B cell (primary cell): Measurements from ENCODE around the gene PRKAG2. TPM values are rescaled to one million over a fixed set of nuclear protein-coding genes. Genes with fewer than 3 reads are reported as not detected.
A peak's percentile ranks its signal among the peaks of the same experiment; 100 is the strongest.

Experiments used
- ATAC-seq: fragments of 200-7000 bp; cut with Tn5 transposase; one replicate; pipeline ENCODE4 v1.10.0; 2021; ENCODE audit warnings: low read depth, mild to moderate bottlenecking, moderate number of reproducible peaks, moderate library complexity
- CTCF ChIA-PET: fragments of 350-600 bp; sonication (Branson Sonifier 250); formaldehyde crosslinking; loops from one replicate; lab custom pipeline; 2021; ENCODE audit warnings: antibody characterized with exemption, inconsistent platforms; lab: Charles Lee
- POLR2A ChIA-PET: fragments of 350-600 bp; sonication (Branson Sonifier 250); formaldehyde crosslinking; loops from one replicate; lab custom pipeline; 2021; ENCODE audit warnings: antibody characterized with exemption; lab: Charles Lee
- DNase-seq: peaks from one replicate; pipeline ENCODE4 v3.0.0; 2013
- H2AFZ ChIP-seq: 2 replicates; pipeline ENCODE4 v1.6.1; 2012; ENCODE audit warnings: mild to moderate bottlenecking, low read depth, low read length; ENCODE audit not compliant: insufficient read depth, poor library complexity, severe bottlenecking
- H3K27ac ChIP-seq, 2 donors: 1 replicate in 1 of 2; 2 replicates in 1 of 2; pipeline ENCODE4 v1.5.1; 2012 to 2013; ENCODE audit warnings: low read length in 2 of 2, mild to moderate bottlenecking in 2 of 2, moderate library complexity in 1 of 2
- H3K27me3 ChIP-seq, 4 experiments: fragments of 200-600 bp in 1 of 4; sonication (generic) in 1 of 4; replicated peaks in 1 of 4; 1 replicate in 2 of 4; 2 replicates in 2 of 4; pipeline versions ENCODE4 v1.6.1 to v1.7.0; 2013 to 2016; ENCODE audit warnings: low read length in 3 of 4, mild to moderate bottlenecking in 2 of 4, mixed read lengths in 1 of 4, moderate library complexity in 1 of 4; ENCODE audit not compliant: insufficient read depth in 4 of 4, control insufficient read depth in 3 of 4; ENCODE audit errors: control extremely low read depth in 1 of 4
- H3K36me3 ChIP-seq, 2 experiments: replicated peaks in 1 of 2; 1 replicate in 1 of 2; 2 replicates in 1 of 2; pipeline versions ENCODE4 v1.6.1 to v1.7.1; 2013; ENCODE audit warnings: low read length in 1 of 2; ENCODE audit not compliant: insufficient read depth in 2 of 2, control insufficient read depth in 1 of 2; ENCODE audit errors: control extremely low read depth in 1 of 2, extremely low read depth in 1 of 2
- H3K4me1 ChIP-seq, 2 donors: fragments of 200-600 bp in 1 of 2; sonication (generic) in 1 of 2; 1 replicate in 1 of 2; 2 replicates in 1 of 2; pipeline versions ENCODE4 v1.5.1 to v1.6.1; 2013 to 2017; ENCODE audit warnings: low read length in 2 of 2; ENCODE audit not compliant: control insufficient read depth in 2 of 2, insufficient read depth in 2 of 2
- H3K4me2 ChIP-seq: replicated peaks from 2 replicates; pipeline ENCODE3; 2012; ENCODE audit warnings: mild to moderate bottlenecking, low read depth, low read length; ENCODE audit not compliant: poor library complexity, severe bottlenecking
- H3K4me3 ChIP-seq, 5 experiments: fragments of 200-600 bp in 1 of 5; sonication (generic) in 1 of 5; 1 replicate in 3 of 5; 2 replicates in 2 of 5; pipeline versions ENCODE4 v1.5.1 to v1.7.0; 2011 to 2016; ENCODE audit warnings: low read length in 4 of 5, mild to moderate bottlenecking in 4 of 5, low read depth in 2 of 5, control low read depth in 1 of 5, moderate library complexity in 1 of 5; ENCODE audit not compliant: insufficient read depth in 1 of 5; ENCODE audit errors: control extremely low read depth in 1 of 5, extremely low read depth in 1 of 5
- H3K79me2 ChIP-seq: fragments of 200-600 bp; sonication (generic); one replicate; pipeline ENCODE4 v1.6.0; 2016; ENCODE audit warnings: low read length; ENCODE audit not compliant: control insufficient read depth, insufficient read depth
- H3K9ac ChIP-seq: fragments of 200-600 bp; sonication (generic); 2 replicates; pipeline ENCODE4 v1.6.1; 2017; ENCODE audit warnings: mild to moderate bottlenecking, low read length, moderate library complexity
- H3K9me3 ChIP-seq, 3 donors: one replicate each; pipeline versions ENCODE4 v1.6.1 to v1.7.1; 2013; ENCODE audit warnings: low read length in 2 of 3; ENCODE audit not compliant: control insufficient read depth in 2 of 3, insufficient read depth in 1 of 3; ENCODE audit errors: control extremely low read depth in 1 of 3
- H4K20me1 ChIP-seq: 2 replicates; pipeline ENCODE4 v1.6.0; 2012; ENCODE audit warnings: mild to moderate bottlenecking, low read length; ENCODE audit not compliant: insufficient read depth, control insufficient read depth, poor library complexity, severe bottlenecking
- H3K27ac Mint-ChIP-seq: one replicate; pipeline ENCODE4 v1.8.0; 2021; ENCODE audit warnings: mixed read lengths
- H3K27me3 Mint-ChIP-seq: one replicate; pipeline ENCODE4 v1.8.0; 2021; ENCODE audit warnings: mixed read lengths
- H3K4me1 Mint-ChIP-seq: one replicate; pipeline ENCODE4 v1.8.0; 2021; ENCODE audit warnings: mixed read lengths
- H3K4me3 Mint-ChIP-seq: one replicate; pipeline ENCODE4 v1.8.0; 2021; ENCODE audit warnings: mixed read lengths
- H3K9me3 Mint-ChIP-seq: one replicate; pipeline ENCODE4 v1.8.0; 2022; ENCODE audit warnings: mixed read lengths; ENCODE audit not compliant: insufficient read depth
- EZH2 ChIP-seq: IDR thresholded peaks from 2 replicates; pipeline ENCODE4 v1.6.1; 2012; ENCODE audit warnings: borderline replicate concordance, low read depth, mild to moderate bottlenecking, moderate library complexity, low read length; ENCODE audit not compliant: insufficient read depth, poor library complexity, severe bottlenecking
- WGBS: methylation state at CpG from one replicate; pipeline ENCODE4 v1.1.5; 2013; ENCODE audit warnings: missing lambda C conversion rate; ENCODE audit not compliant: insufficient coverage; 5-methylcytosine and 5-hydroxymethylcytosine counted together
- intact Hi-C: fragments of 100-400 bp; cut with micrococcal nuclease; formaldehyde crosslinking; loops from one replicate; pipeline ENCODE4 v1.10.0; 2022
- polyA plus RNA-seq: library from polyadenylated mRNA; depleted of rRNA; stranded (reverse); fragments of >200 nt; gene quantifications from 2 replicates; pipeline ENCODE4 v1.2.3, GENCODE V29; 2012
- total RNA-seq, 2 donors: library from RNA; stranded (reverse); fragments of 120-200 nt in 1 of 2; gene quantifications; 1 replicate in 1 of 2; 2 replicates in 1 of 2; pipeline versions ENCODE4 v1.2.3 to v1.2.4, GENCODE V29; 2013 to 2022
- TF ChIP-seq, protein P1 (sequence below): fragments of 200-600 bp; IDR thresholded peaks from one replicate; pipeline ENCODE4 v1.8.0; 2022; ENCODE audit warnings: antibody characterized with exemption, mild to moderate bottlenecking

Gene PRKAG2
- total and polyA plus RNA-seq, 2 donors (not counting 1 experiment from before 2014, with no cell fraction given) = 22.1 to 56.3 TPM

DNA sequence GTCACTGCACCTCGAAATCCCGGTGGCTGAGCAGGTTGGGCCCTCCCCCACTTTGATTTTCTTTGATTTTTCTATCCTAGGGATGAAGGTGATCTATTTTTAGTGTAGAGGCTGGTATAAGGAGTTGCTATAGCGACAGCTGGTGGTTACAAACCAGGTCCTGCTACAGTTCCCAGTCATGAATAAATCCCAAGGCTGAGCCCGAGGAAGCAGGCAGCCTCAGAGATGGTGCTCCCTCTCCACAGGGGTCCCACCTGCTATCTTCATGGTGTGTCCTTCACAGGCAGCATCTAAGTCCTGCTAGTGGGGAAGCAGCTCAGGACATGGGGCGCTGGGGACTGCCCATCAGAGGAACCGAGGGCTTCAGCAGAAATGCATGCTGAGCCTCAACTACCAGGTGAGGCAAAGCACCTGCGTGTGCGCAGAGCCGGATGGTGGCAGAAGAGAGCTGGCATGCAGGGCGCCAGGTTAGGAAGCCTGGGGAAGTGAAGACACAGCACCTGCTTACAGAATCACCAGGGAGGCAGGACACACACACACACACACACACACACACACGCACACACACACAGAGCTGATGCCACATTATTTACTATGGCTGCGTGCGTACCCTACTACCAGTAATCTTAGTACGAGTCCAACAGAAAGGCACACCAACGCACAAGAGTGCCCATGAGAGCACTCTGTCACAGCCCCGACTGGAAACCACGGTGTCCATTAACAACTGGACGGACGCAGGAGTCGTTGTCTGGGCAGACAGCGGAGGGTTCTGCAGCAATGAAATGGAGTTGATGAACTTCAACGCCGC lies 150.9 kb downstream of the PRKAG2 start:
- H3K9me3 ChIP-seq = peaks cover 0 to 6% (median 0%) of the 10 kb centered on the region in 3 donors
- H3K4me2 ChIP-seq = peak overlapping the region; percentile 51
- WGBS = 89% methylated on average over 19 of the region's 23 CpGs
- H3K27me3 ChIP-seq = no peaks in the 10 kb centered on the region
- ChIA-PET POLR2A (no interaction called here), CTCF (no interaction called here)
- Mint-ChIP-seq H3K9me3 (no peaks in the 10 kb centered on the region), H3K4me1 (peaks cover 34% of the 10 kb centered on the region), H3K27ac (no peak overlapping the region), H3K4me3 (no peak overlapping the region), H3K27me3 (no peaks in the 10 kb centered on the region)
- no peaks in the 10 kb centered on the region for H3K36me3 ChIP-seq
- H3K4me1 ChIP-seq = peaks cover 16 to 35% of the 10 kb centered on the region in 2 donors
- TF ChIP-seq, protein P1, sequence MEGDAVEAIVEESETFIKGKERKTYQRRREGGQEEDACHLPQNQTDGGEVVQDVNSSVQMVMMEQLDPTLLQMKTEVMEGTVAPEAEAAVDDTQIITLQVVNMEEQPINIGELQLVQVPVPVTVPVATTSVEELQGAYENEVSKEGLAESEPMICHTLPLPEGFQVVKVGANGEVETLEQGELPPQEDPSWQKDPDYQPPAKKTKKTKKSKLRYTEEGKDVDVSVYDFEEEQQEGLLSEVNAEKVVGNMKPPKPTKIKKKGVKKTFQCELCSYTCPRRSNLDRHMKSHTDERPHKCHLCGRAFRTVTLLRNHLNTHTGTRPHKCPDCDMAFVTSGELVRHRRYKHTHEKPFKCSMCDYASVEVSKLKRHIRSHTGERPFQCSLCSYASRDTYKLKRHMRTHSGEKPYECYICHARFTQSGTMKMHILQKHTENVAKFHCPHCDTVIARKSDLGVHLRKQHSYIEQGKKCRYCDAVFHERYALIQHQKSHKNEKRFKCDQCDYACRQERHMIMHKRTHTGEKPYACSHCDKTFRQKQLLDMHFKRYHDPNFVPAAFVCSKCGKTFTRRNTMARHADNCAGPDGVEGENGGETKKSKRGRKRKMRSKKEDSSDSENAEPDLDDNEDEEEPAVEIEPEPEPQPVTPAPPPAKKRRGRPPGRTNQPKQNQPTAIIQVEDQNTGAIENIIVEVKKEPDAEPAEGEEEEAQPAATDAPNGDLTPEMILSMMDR = no peak
- no peak for TF ChIP-seq EZH2
- no peak overlapping the region for H3K9ac ChIP-seq
- no peak overlapping the region for H2AFZ ChIP-seq
- intact Hi-C loops = no loop called here
- H3K4me3 ChIP-seq = no peak overlapping the region
- peaks cover 5% of the 10 kb centered on the region for H3K79me2 ChIP-seq
- no peak overlapping the region for H3K27ac ChIP-seq
- no peak for ATAC-seq
- H4K20me1 ChIP-seq = peaks cover 30% of the 10 kb centered on the region
- no peak for DNase-seq

DNA sequence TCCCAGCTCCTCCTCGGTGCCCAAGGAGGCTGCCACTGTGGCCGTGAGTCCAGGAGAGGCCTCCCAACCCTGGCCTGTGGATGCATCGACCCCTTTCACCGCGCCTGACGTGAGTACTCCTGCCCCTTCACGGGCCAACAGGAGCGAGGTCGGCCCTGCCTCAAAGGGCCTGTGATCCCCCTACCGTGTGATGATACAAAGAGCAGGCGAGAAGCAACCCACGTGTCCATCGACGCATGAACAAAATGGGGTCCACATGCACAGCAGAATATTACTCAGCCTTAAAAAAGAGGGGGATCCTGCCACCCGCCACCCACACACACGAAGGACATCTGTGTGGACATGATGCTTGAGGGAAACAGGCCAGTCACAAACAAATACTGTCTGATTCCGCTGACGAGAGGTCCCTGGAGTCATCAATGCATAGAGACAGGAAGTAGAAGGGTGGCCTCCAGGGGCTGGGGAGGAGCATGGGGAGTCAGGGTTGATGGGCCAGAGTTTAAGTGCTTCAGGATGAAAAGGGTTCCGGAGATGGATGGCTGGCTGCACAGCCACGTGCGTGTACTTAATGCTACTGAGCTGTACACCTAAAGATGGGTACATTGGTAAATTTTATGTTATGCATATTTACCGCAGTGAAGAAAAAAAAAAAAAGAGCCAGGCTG lies 151.9 kb downstream of the PRKAG2 start:
- Histone ChIP-seq H3K27ac (no peak overlapping the region), H2AFZ (peak overlapping the region; percentile 18), H3K4me2 (peak overlapping the region; percentile 51), H3K9me3 (peaks cover 0 to 6% (median 0%) of the 10 kb centered on the region in 3 donors), H4K20me1 (peaks cover 38% of the 10 kb centered on the region), H3K4me1 (peaks cover 16 to 35% of the 10 kb centered on the region in 2 donors), H3K9ac (peak overlapping the region; percentile 15), H3K27me3 (no peaks in the 10 kb centered on the region), H3K36me3 (no peaks in the 10 kb centered on the region), H3K4me3 (peak overlapping the region in 1 of 5 experiments; percentile 16), H3K79me2 (peaks cover 5% of the 10 kb centered on the region)
- no peaks in the 10 kb centered on the region for H3K9me3 Mint-ChIP-seq
- H3K4me3 Mint-ChIP-seq = peak overlapping the region; percentile 54
- WGBS = 22% methylated on average over 17 of the region's 22 CpGs
- ATAC-seq (peak; percentile 43), DNase-seq (peak; percentile 39)
- peaks cover 34% of the 10 kb centered on the region for H3K4me1 Mint-ChIP-seq
- H3K27ac Mint-ChIP-seq = peak overlapping the region; percentile 29
- H3K27me3 Mint-ChIP-seq = no peaks in the 10 kb centered on the region
- intact Hi-C loops = no loop called here
- TF ChIP-seq, protein P1 = no peak
- no peak for TF ChIP-seq EZH2
- ChIA-PET POLR2A (no interaction called here), CTCF (no interaction called here)
